Endothelial cell (in vitro differentiated cells): Measurements from ENCODE around the gene PLEKHA7. TPM values are rescaled to one million over a fixed set of nuclear protein-coding genes. Genes with fewer than 3 reads are reported as not detected.

Experiments used
- DNase-seq: peaks from one replicate; pipeline ENCODE4 v3.0.0; 2021; ENCODE audit warnings: low spot score
- H3K27ac Mint-ChIP-seq: one replicate; pipeline ENCODE4 v1.8.0; 2021; ENCODE audit warnings: mixed read lengths, inconsistent platforms; ENCODE audit not compliant: unreplicated experiment
- H3K27me3 Mint-ChIP-seq: one replicate; pipeline ENCODE4 v1.8.0; 2021; ENCODE audit warnings: mild to moderate bottlenecking, moderate library complexity, mixed read lengths, inconsistent platforms; ENCODE audit not compliant: unreplicated experiment
- H3K36me3 Mint-ChIP-seq: one replicate; pipeline ENCODE4 v1.8.0; 2021; ENCODE audit warnings: mild to moderate bottlenecking, low read depth, mixed read lengths, inconsistent platforms; ENCODE audit not compliant: unreplicated experiment
- H3K4me1 Mint-ChIP-seq: one replicate; pipeline ENCODE4 v1.8.0; 2021; ENCODE audit warnings: mild to moderate bottlenecking, mixed read lengths, inconsistent platforms; ENCODE audit not compliant: unreplicated experiment
- H3K4me3 Mint-ChIP-seq: one replicate; pipeline ENCODE4 v1.8.0; 2021; ENCODE audit warnings: mild to moderate bottlenecking, mixed read lengths, inconsistent platforms; ENCODE audit not compliant: unreplicated experiment
- H3K9me3 Mint-ChIP-seq: one replicate; pipeline ENCODE4 v1.8.0; 2021; ENCODE audit warnings: mixed read lengths, inconsistent platforms; ENCODE audit not compliant: unreplicated experiment
- CTCF ChIP-seq: fragments of 200-600 bp; sonication (generic); IDR thresholded peaks from one replicate; pipeline ENCODE4 v1.5.0; 2021; ENCODE audit warnings: antibody characterized with exemption; ENCODE audit not compliant: unreplicated experiment
- total RNA-seq: library from RNA; stranded (reverse); fragmentation: NEBNext Ultra II Directional; extraction: Animal tissue kit (Norgen Biotek cat#: 25700); gene quantifications from one replicate; pipeline ENCODE4 v1.2.1, GENCODE V29; 2021; ENCODE audit not compliant: unreplicated experiment

PLEKHA7 gene
- total RNA-seq, 1 donor from 2014 or later = 8.2 TPM

GRCh38 chr11:16771350-16772140, 242.7 kb downstream of the PLEKHA7 start:
- H3K4me3 Mint-ChIP-seq = no peak overlapping the region
- peaks cover 3% of the 10 kb centered on the region for H3K4me1 Mint-ChIP-seq
- H3K27me3 Mint-ChIP-seq = peaks cover 2% of the 10 kb centered on the region
- H3K27ac Mint-ChIP-seq = no peak overlapping the region
- no peaks in the 10 kb centered on the region for H3K36me3 Mint-ChIP-seq
- no peak for TF ChIP-seq CTCF
- no peak for DNase-seq
- no peaks in the 10 kb centered on the region for H3K9me3 Mint-ChIP-seq

- H3K9me3 Mint-ChIP-seq = no peaks in the 10 kb centered on the region
- peaks cover 2% of the 10 kb centered on the region for H3K27me3 Mint-ChIP-seq
- H3K4me1 Mint-ChIP-seq = peaks cover 3% of the 10 kb centered on the region
- no peak overlapping the region for H3K27ac Mint-ChIP-seq
- no peak for TF ChIP-seq CTCF
- DNase-seq = no peak
- H3K36me3 Mint-ChIP-seq = no peaks in the 10 kb centered on the region
- H3K4me3 Mint-ChIP-seq = no peak overlapping the region
Observed at GRCh38 chr11:16770016-16770415, 244.2 kb downstream of the PLEKHA7 start.

GRCh38 chr11:16769386-16769785, 244.8 kb downstream of the PLEKHA7 start:
- Mint-ChIP-seq H3K27me3 (peaks cover 2% of the 10 kb centered on the region), H3K27ac (no peak overlapping the region), H3K4me1 (no peaks in the 10 kb centered on the region), H3K36me3 (no peaks in the 10 kb centered on the region), H3K4me3 (no peak overlapping the region), H3K9me3 (no peaks in the 10 kb centered on the region)
- no peak for DNase-seq
- no peak for TF ChIP-seq CTCF

GRCh38 chr11:16767957-16768356, 246.3 kb downstream of the PLEKHA7 start:
- no peaks in the 10 kb centered on the region for H3K36me3 Mint-ChIP-seq
- peaks cover 2% of the 10 kb centered on the region for H3K27me3 Mint-ChIP-seq
- H3K4me1 Mint-ChIP-seq = no peaks in the 10 kb centered on the region

More at GRCh38 chr11:16767957-16768356, 246.3 kb downstream of the PLEKHA7 start:
- no peak overlapping the region for H3K27ac Mint-ChIP-seq
- TF ChIP-seq CTCF = no peak
- DNase-seq = no peak
- H3K9me3 Mint-ChIP-seq = no peaks in the 10 kb centered on the region
- no peak overlapping the region for H3K4me3 Mint-ChIP-seq
